GM12801 (cell line): Measurements from ENCODE around the gene NRXN3.

Experiments
- TF ChIP-seq, protein P1 (sequence below): IDR thresholded peaks from one replicate; pipeline ENCODE4 v1.5.1; 2011; ENCODE audit warnings: control low read depth; ENCODE audit not compliant: insufficient read length; ENCODE audit errors: extremely low read depth

Gene NRXN3

DNA sequence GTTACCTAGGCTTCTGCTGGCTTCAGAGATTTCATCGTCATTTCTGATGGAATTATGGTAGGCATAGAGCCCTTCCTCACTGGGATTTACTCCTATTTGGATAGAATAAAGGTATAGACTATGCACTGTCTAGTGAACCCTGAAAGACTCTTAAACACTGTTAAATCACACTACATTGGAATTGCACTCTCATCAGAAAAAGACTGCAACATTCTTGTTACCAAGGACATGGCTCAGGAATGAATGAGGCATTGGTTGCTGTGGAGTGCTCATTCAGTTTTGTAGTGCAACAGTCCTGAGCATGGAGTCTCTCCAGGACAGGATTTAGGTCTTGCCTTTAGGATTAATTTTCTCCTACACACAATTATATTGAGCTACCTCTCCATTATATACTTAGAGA is 483.0 kb downstream of the NRXN3 start:
- TF ChIP-seq, protein P1, sequence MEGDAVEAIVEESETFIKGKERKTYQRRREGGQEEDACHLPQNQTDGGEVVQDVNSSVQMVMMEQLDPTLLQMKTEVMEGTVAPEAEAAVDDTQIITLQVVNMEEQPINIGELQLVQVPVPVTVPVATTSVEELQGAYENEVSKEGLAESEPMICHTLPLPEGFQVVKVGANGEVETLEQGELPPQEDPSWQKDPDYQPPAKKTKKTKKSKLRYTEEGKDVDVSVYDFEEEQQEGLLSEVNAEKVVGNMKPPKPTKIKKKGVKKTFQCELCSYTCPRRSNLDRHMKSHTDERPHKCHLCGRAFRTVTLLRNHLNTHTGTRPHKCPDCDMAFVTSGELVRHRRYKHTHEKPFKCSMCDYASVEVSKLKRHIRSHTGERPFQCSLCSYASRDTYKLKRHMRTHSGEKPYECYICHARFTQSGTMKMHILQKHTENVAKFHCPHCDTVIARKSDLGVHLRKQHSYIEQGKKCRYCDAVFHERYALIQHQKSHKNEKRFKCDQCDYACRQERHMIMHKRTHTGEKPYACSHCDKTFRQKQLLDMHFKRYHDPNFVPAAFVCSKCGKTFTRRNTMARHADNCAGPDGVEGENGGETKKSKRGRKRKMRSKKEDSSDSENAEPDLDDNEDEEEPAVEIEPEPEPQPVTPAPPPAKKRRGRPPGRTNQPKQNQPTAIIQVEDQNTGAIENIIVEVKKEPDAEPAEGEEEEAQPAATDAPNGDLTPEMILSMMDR, result no peak

DNA sequence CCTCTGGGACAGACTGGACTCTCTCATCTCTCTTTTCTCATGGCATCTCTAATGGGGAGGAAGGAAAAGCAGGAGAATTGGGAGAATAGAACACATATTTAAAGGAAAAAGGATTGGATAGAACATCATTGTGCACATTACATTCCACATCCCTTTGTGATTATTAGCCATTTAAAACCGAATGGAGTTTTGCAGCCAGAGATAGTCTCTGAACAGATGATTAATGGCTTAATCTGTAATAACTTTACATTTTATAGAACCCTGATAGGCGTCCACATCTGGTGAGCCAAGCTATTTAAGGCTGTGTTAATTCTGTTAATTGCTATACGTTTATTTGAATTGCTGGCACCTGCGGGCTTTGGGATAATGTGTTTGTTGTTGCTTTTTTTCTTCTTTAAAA is 487.3 kb downstream of the NRXN3 start:
- TF ChIP-seq, protein P1, result no peak

DNA sequence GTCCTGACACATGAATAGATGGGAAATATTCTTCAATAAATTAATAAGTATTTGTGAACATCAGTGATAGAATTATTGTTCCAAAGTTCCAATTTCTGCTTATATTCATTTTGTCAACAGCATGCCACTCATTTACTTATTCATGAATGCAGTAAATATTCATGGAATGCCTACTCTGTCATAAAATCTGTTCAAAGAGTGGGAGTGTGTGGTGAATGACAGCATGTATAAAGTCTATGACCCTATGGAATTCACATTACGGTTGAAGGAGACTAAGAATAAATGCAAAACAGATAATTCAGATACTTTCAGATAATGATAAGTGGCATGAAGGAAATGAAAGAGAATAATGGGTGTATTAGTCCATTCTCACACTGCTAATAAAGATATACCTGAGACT is 494.7 kb downstream of the NRXN3 start:
- TF ChIP-seq, protein P1, result no peak

DNA sequence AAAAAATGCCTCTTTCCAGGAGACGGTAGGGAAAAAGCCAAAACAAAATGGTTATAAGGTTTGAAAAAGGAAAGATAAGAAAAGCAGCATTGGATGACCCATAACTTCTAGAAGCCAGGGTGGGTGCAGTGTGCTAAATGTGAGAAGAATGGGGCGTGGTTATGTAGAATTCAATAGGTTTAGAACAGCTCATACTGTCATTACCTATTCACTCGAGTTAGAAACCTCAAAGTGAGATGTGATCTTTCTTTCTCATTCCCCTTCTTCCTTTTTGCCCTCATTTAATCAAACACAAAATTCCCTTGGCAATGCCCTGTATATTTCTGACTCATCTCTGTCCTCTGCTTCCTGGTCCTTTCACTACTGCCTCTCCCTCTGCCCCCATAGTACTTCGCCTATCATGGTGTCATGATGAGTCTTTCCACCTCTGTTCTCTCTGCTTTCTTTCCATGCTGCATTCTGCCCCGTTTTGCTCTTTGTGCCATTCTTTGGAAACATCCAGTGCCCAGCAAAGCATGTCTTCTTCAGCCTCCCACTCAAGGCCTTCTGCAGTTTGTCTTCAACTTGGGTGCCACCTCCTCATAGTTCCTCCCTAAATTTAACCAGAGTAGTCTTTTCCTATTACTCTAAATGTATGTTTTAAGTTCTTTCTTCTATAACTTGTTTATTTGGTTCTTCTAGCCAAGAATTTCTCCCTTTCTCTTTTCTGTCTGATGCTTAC is 496.3 kb downstream of the NRXN3 start:
- TF ChIP-seq, protein P1, result no peak

DNA sequence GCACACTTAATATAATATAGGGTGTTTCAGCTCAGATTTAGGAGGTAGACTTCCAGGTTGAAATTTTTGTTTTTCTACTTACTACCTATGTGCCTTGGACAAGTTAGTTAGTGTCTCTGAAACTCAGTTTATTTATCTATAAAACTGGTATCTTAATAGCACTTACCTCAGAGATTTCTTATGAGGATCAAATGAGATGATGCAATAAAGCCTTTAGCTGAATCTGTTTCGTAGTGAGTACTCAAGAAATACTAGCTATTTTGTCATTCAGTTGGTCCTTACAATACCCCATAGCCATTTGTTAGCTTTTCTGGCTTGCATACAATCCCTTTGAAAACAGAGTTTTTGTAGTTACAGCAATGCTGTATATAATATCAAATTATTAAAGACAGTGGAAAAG is 497.0 kb downstream of the NRXN3 start:
- TF ChIP-seq, protein P1, result no peak

DNA sequence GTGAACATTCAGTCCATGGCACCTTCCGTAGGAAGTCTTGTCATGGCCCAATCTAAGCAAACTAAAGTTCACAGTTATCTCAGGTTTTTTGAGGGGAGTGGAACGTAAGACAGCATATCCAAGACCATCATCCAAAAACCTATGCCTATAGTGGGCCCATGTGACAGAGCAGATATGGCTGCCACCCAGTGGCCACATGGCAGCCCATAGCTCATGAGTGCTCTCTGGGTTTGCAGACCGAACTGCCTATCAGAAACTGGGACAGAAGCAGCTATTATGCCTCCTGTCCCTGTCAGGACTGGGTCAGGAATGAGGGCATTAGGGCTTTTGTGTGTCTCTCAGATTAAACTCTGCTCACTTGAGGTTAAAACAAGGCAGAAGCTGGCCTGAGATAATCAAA is 503.7 kb downstream of the NRXN3 start:
- TF ChIP-seq, protein P1, result no peak

DNA sequence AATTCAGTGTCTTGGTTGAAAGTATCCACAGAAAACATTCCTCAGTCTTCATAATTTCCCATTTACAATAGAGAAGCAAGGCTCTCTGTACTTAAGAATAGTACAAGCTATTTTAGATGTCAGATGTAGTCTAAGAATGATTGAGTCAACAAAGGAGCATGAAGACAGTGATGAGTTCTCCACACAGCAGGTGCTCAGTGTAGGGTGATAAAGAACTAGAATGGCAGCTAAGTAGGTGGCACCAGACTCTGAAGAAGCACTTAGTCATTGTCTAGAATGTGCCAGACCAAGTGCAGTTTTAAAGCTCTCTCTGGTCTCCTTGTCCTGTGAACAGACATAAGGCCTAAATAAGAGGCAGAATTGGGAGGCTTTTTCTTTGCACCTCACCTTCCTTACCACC is 504.6 kb downstream of the NRXN3 start:
- TF ChIP-seq, protein P1, result no peak
